Left ventricle myocardium superior (tissue), 1 donor: ENCODE data around the gene EFCAB8. TPM values are rescaled to one million over a fixed set of nuclear protein-coding genes. Genes with fewer than 3 reads are reported as not detected.

Source experiments
- ATAC-seq: fragments of 200-7000 bp; cut with Tn5 transposase; one replicate; pipeline ENCODE4 v1.9.1; 2020; ENCODE audit warnings: mild to moderate bottlenecking, moderate library complexity
- DNase-seq: peaks from one replicate; pipeline ENCODE4 v3.0.0-alpha.2; 2020
- intact Hi-C: fragments of 100-400 bp; cut with micrococcal nuclease; formaldehyde crosslinking; loops from one replicate; pipeline ENCODE4 v1.11.0; 2022
- total RNA-seq: library from RNA; stranded (reverse); fragmentation: NEBNext Ultra II Directional; extraction: Animal tissue kit (Norgen Biotek cat#: 25700); gene quantifications from one replicate; pipeline ENCODE4 v1.2.1, GENCODE V29; 2021
- donor health status: DM: no; HTN: yes; CAD: no; lungs with severe emphysema.

EFCAB8 gene
- total RNA-seq, 1 donor from 2014 or later = not detected

- no peak for DNase-seq
- intact Hi-C loops = no loop called here
- ATAC-seq = no peak
Observed at GRCh38 chr20:32991792-32992641, 133.3 kb downstream of the EFCAB8 start.

GRCh38 chr20:32993496-32994050 is 134.8 kb downstream of the EFCAB8 start:
- ATAC-seq (no peak), DNase-seq (no peak)
- intact Hi-C loops = no loop called here

GRCh38 chr20:32995802-32996201 is 137.1 kb downstream of the EFCAB8 start:
- DNase-seq = no peak
- no peak for ATAC-seq
- intact Hi-C loops = no loop called here

GRCh38 chr20:32997431-32997830 is 138.7 kb downstream of the EFCAB8 start:
- intact Hi-C loops = no loop called here
- no peak for DNase-seq

GRCh38 chr20:32999603-33000250 is 141.0 kb downstream of the EFCAB8 start:
- intact Hi-C loops = no loop called here
- DNase-seq = no peak

More at GRCh38 chr20:32997431-32997830, 138.7 kb downstream of the EFCAB8 start:
- ATAC-seq = no peak

GRCh38 chr20:33000802-33001466 is 142.2 kb downstream of the EFCAB8 start:
- no peak for ATAC-seq
- intact Hi-C loops = no loop called here
- no peak for DNase-seq

More at GRCh38 chr20:32999603-33000250, 141.0 kb downstream of the EFCAB8 start:
- no peak for ATAC-seq

- intact Hi-C loops = no loop called here
- DNase-seq (no peak), ATAC-seq (no peak)
Observed at GRCh38 chr20:33002087-33002808, 143.5 kb downstream of the EFCAB8 start.

GRCh38 chr20:33004141-33004751 is 145.5 kb downstream of the EFCAB8 start, which contains the start of gene SUN5:
TSS of gene SUN5 (minus strand) at chr20:33004433. CDS start at chr20:33004340, 93 bp downstream.
- no peak for DNase-seq
- ATAC-seq = no peak
- intact Hi-C loops = no loop called here

- ATAC-seq (no peak), DNase-seq (no peak)
- intact Hi-C loops = no loop called here
Observed at GRCh38 chr20:33005132-33005566, 146.4 kb downstream of the EFCAB8 start.

- intact Hi-C loops = no loop called here
- DNase-seq (no peak), ATAC-seq (no peak)
Observed at GRCh38 chr20:33005908-33006775, 147.4 kb downstream of the EFCAB8 start.

- ATAC-seq = no peak
- DNase-seq = no peak
- intact Hi-C loops = no loop called here
Observed at GRCh38 chr20:33006776-33007375, 148.2 kb downstream of the EFCAB8 start.

GRCh38 chr20:33007376-33008335 is 148.9 kb downstream of the EFCAB8 start, which contains the start of gene BPIFB2:
TSS of gene BPIFB2 (plus strand) at chr20:33007704. CDS start at chr20:33008575, 871 bp downstream.
- DNase-seq (no peak), ATAC-seq (no peak)
- intact Hi-C loops = no loop called here

GRCh38 chr20:33008336-33009213 is 149.9 kb downstream of the EFCAB8 start:
- DNase-seq = no peak
- no peak for ATAC-seq
- intact Hi-C loops = no loop called here

GRCh38 chr20:33009214-33010132 is 150.8 kb downstream of the EFCAB8 start:
- ATAC-seq (no peak), DNase-seq (no peak)
- intact Hi-C loops = no loop called here
